Esophagus muscularis mucosa (tissue), 4 donors: ENCODE results near the gene CFHR2. TPM values are rescaled to one million over a fixed set of nuclear protein-coding genes. Genes with fewer than 3 reads are reported as not detected.
"Not testable (repeated sequence)": the region's sequence is repeated elsewhere in the genome, so short reads cannot be mapped to it uniquely, and the experiment has no call there.

Experiments used
- DNase-seq: peaks from one replicate; pipeline ENCODE4 v3.0.0-alpha.2; 2017; ENCODE audit errors: extremely low spot score
- H3K27ac ChIP-seq, 4 donors: fragments of 200-600 bp; sonication (generic); replicated peaks in 1 of 4; 1 replicate in 3 of 4; 2 replicates in 1 of 4; pipeline ENCODE4 v1.5.1; 2016 to 2019; ENCODE audit warnings: mild to moderate bottlenecking in 1 of 4
- H3K27me3 ChIP-seq, 4 donors: fragments of 200-600 bp; sonication (generic); one replicate each; pipeline versions ENCODE4 v1.5.1 to v1.6.0; 2016 to 2019
- H3K36me3 ChIP-seq, 4 donors: fragments of 200-600 bp; sonication (generic); one replicate each; pipeline ENCODE4 v1.5.1; 2016 to 2019
- H3K4me1 ChIP-seq, 4 donors: fragments of 200-600 bp; sonication (generic); one replicate each; pipeline ENCODE4 v1.5.1; 2016 to 2019
- H3K4me3 ChIP-seq, 4 donors: fragments of 200-600 bp; sonication (generic); 1 replicate in 2 of 4; 2 replicates in 2 of 4; pipeline ENCODE4 v1.5.1; 2016 to 2019; ENCODE audit warnings: mild to moderate bottlenecking in 4 of 4, moderate library complexity in 1 of 4
- H3K9me3 ChIP-seq, 4 donors: fragments of 200-600 bp; sonication (generic); 1 replicate in 3 of 4; 2 replicates in 1 of 4; pipeline ENCODE4 v1.5.1; 2016 to 2019
- EP300 ChIP-seq: sonication (generic); formaldehyde crosslinking; IDR thresholded peaks from one replicate; pipeline ENCODE4 v1.6.1; 2017; ENCODE audit warnings: antibody characterized with exemption
- POLR2A ChIP-seq: fragments of 450-650 bp; IDR thresholded peaks from one replicate; pipeline ENCODE4 v1.6.1; 2017; ENCODE audit warnings: antibody characterized with exemption, moderate library complexity, mild to moderate bottlenecking, low read depth
- POLR2AphosphoS5 ChIP-seq, 2 donors: sonication (generic); formaldehyde crosslinking; IDR thresholded peaks; one replicate each; pipeline ENCODE4 v1.6.1; 2017; ENCODE audit warnings: antibody characterized with exemption in 2 of 2
- WGBS: methylation state at CpG from one replicate; pipeline ENCODE4 v1.1.5; 2018; 5-methylcytosine and 5-hydroxymethylcytosine counted together
- intact Hi-C: fragments of 100-400 bp; cut with DNase I; formaldehyde crosslinking; loops from one replicate; pipeline ENCODE4 v1.15.1; 2023
- total RNA-seq, 4 donors: library from RNA; depleted of rRNA; stranded (reverse); fragments of >200 nt; gene quantifications; one replicate each; pipeline versions ENCODE4 v1.1.0 to v1.2.1, GENCODE V29; 2016
- TF ChIP-seq, protein P1 (sequence below), 3 experiments: fragments of 200-600 bp in 2 of 3; fragments of 450-650 bp in 1 of 3; sonication (generic) in 2 of 3; IDR thresholded peaks; one replicate each; pipeline ENCODE4 v1.5.1; 2017 to 2019; ENCODE audit warnings: antibody characterized with exemption in 3 of 3, mild to moderate bottlenecking in 2 of 3, moderate library complexity in 1 of 3

CFHR2 gene
- total RNA-seq, 4 donors from 2014 or later: not detected

- Histone ChIP-seq H3K4me1 (no peaks in the 10 kb centered on the region), H3K27me3 (no peaks in the 10 kb centered on the region), H3K9me3 (no peaks in the 10 kb centered on the region), H3K27ac (no peak overlapping the region), H3K36me3 (no peaks in the 10 kb centered on the region), H3K4me3 (no peak overlapping the region)
- DNase-seq: no peak
- 70% methylated on average over 3 of the region's 3 CpGs for WGBS
- TF ChIP-seq, protein P1, sequence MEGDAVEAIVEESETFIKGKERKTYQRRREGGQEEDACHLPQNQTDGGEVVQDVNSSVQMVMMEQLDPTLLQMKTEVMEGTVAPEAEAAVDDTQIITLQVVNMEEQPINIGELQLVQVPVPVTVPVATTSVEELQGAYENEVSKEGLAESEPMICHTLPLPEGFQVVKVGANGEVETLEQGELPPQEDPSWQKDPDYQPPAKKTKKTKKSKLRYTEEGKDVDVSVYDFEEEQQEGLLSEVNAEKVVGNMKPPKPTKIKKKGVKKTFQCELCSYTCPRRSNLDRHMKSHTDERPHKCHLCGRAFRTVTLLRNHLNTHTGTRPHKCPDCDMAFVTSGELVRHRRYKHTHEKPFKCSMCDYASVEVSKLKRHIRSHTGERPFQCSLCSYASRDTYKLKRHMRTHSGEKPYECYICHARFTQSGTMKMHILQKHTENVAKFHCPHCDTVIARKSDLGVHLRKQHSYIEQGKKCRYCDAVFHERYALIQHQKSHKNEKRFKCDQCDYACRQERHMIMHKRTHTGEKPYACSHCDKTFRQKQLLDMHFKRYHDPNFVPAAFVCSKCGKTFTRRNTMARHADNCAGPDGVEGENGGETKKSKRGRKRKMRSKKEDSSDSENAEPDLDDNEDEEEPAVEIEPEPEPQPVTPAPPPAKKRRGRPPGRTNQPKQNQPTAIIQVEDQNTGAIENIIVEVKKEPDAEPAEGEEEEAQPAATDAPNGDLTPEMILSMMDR (IDR thresholded peaks at IDR 0.05): no peak
- TF ChIP-seq EP300: no peak
- no peak for TF ChIP-seq POLR2A
- TF ChIP-seq POLR2AphosphoS5 (IDR thresholded peaks at IDR 0.05): no peak
- intact Hi-C loops: no loop called here
These were observed 17.3 kb downstream of the CFHR2 start for GRCh38 chr1:196960854-196961253.

GRCh38 chr1:196970182-196970581 lies 26.6 kb downstream of the CFHR2 start:
- Histone ChIP-seq H3K27ac (no peak overlapping the region), H3K36me3 (no peaks in the 10 kb centered on the region), H3K9me3 (no peaks in the 10 kb centered on the region), H3K27me3 (no peaks in the 10 kb centered on the region), H3K4me3 (no peak overlapping the region), H3K4me1 (no peaks in the 10 kb centered on the region)
- intact Hi-C loops: no loop called here
- DNase-seq: no peak
- 92% methylated on average over 1 of the region's 1 CpG for WGBS
- TF ChIP-seq, protein P1 (IDR thresholded peaks at IDR 0.05): no peak
- TF ChIP-seq POLR2AphosphoS5 (IDR thresholded peaks at IDR 0.05) (no peak), EP300 (no peak), POLR2A (no peak)

DNA sequence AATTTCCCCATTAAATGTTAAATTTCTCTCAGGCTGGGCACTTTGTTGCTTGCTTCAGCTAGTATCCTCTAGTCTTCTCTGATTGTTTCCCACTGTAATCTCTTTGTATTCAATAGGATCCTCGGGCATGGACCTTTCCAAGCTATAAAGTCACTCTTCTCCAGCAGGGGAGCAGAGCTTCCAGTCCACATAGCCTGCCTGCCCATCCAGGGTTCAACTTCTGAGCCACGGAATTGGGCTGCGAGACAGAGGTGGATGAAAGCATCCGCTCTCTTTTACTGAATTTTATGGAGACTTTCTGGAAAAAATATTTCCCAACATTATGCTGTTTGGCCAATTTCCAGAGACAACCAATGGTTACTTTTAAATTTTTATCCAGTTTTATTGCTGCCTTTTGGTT lies 32.7 kb downstream of the CFHR2 start:
- no peak for TF ChIP-seq EP300
- no peak for TF ChIP-seq POLR2A
- TF ChIP-seq POLR2AphosphoS5 (IDR thresholded peaks at IDR 0.05): no peak
- TF ChIP-seq, protein P1 (IDR thresholded peaks at IDR 0.05): no peak
- Histone ChIP-seq H3K27me3 (no peaks in the 10 kb centered on the region), H3K4me3 (no peak overlapping the region), H3K36me3 (no peaks in the 10 kb centered on the region), H3K9me3 (no peaks in the 10 kb centered on the region), H3K4me1 (no peaks in the 10 kb centered on the region), H3K27ac (no peak overlapping the region)
- intact Hi-C loops: no loop called here
- DNase-seq: no peak
- WGBS: 92% methylated on average over 4 of the region's 4 CpGs

DNA sequence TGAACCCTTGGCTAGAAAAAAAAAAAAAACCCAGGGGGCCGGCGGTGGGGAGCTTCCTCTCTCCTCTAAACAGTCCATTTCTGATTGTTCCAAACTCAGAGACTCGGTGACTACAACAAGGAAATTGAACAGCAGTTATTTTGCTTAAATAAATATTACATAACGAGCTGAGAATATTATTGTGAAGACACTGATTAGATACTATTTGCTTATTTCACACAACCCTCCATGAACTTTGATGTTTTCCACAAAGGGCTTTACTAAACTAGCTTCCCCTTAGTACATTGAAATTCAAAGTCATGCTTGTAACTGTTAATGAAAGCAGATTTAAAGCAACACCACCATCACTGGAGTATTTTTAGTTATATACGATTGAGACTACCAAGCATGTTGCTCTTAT lies 33.7 kb downstream of the CFHR2 start, which contains the start of gene CFHR5:
TSS of gene CFHR5 (plus strand) at position 279 of the 400 bp plus-strand sequence. CDS start at position 388, 109 bp downstream.
- H3K4me3 ChIP-seq: no peak within 1 kb of the TSS
- no peaks in the 10 kb centered on the region for H3K27me3 ChIP-seq
- no peak within 1 kb of the TSS for H3K27ac ChIP-seq
- H3K36me3 ChIP-seq: no peaks in the 10 kb centered on the region
- 71% methylated on average over 5 of the region's 5 CpGs for WGBS
- intact Hi-C loops: no loop called here
- H3K9me3 ChIP-seq: no peaks in the 10 kb centered on the region
- no peaks in the 10 kb centered on the region for H3K4me1 ChIP-seq
- no peak for DNase-seq
- TF ChIP-seq POLR2A (no peak), EP300 (no peak), POLR2AphosphoS5 (IDR thresholded peaks at IDR 0.05) (no peak)
- TF ChIP-seq, protein P1 (IDR thresholded peaks at IDR 0.05): no peak

- TF ChIP-seq, protein P1 (IDR thresholded peaks at IDR 0.05): no peak
- TF ChIP-seq POLR2A (no peak), EP300 (no peak), POLR2AphosphoS5 (IDR thresholded peaks at IDR 0.05) (no peak)
- no peak for DNase-seq
- Histone ChIP-seq H3K4me3 (no peak overlapping the region), H3K36me3 (no peaks in the 10 kb centered on the region), H3K4me1 (no peaks in the 10 kb centered on the region), H3K9me3 (no peaks in the 10 kb centered on the region), H3K27ac (no peak overlapping the region), H3K27me3 (no peaks in the 10 kb centered on the region)
- 68% methylated on average over 1 of the region's 1 CpG for WGBS
- intact Hi-C loops: no loop called here
These were observed 37.3 kb downstream of the CFHR2 start for GRCh38 chr1:196980859-196981258.

DNA sequence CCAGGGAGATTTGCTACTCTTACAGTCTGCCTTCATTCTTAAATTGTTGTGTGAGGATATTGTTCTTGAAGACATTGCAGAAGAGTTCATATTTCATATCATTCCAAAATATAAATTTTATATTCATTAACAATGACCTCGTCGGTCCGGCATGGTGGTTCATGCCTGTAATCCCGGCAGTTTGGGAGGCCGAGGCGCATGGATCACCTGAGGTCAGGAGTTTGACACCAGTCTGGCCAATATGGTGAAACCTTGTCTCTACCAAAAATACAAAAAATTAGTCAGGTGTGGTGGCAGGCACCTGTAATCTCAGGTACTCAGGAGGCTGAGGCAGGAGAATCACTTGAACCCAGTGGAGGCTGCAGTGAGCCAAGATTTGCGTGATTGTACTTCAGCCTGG lies 38.7 kb downstream of the CFHR2 start:
- H3K27me3 ChIP-seq, H3K4me3 ChIP-seq, DNase-seq, H3K36me3 ChIP-seq, H3K4me1 ChIP-seq, H3K27ac ChIP-seq, H3K9me3 ChIP-seq, intact Hi-C loops: not testable (repeated sequence)
- 91% methylated on average over 7 of the region's 7 CpGs for WGBS

- H3K4me3 ChIP-seq, H3K27me3 ChIP-seq, H3K9me3 ChIP-seq, intact Hi-C loops, DNase-seq, H3K36me3 ChIP-seq, H3K4me1 ChIP-seq, H3K27ac ChIP-seq: not testable (repeated sequence)
- WGBS: 72% methylated on average over 7 of the region's 11 CpGs
These were observed 48.5 kb downstream of the CFHR2 start for GRCh38 chr1:196991919-196992651.
